Brain microvascular endothelial cell (primary cell): Measurements from ENCODE around the gene PADI1.

Experiments used
- DNase-seq: peaks from one replicate; pipeline ENCODE4 v3.0.0-alpha.2; 2020
- H3K27ac ChIP-seq: fragments of 250-450 bp; sonication (Bioruptor Pico); 2 replicates; pipeline ENCODE4 v1.5.1; 2020; ENCODE audit warnings: mild to moderate bottlenecking, moderate library complexity
- H3K27me3 ChIP-seq: fragments of 250-450 bp; sonication (Bioruptor Pico); replicated peaks from 2 replicates; pipeline ENCODE4 v1.5.1; 2020; ENCODE audit warnings: mild to moderate bottlenecking
- H3K36me3 ChIP-seq: fragments of 250-450 bp; sonication (Bioruptor Pico); replicated peaks from 2 replicates; pipeline ENCODE4 v1.5.1; 2020; ENCODE audit warnings: mild to moderate bottlenecking
- H3K4me3 ChIP-seq: 2 replicates; pipeline ENCODE4 v1.5.1; 2011; ENCODE audit warnings: low read depth, mild to moderate bottlenecking, control low read depth, low read length, moderate library complexity
- CTCF ChIP-seq: IDR thresholded peaks from 2 replicates; pipeline ENCODE4 v1.5.1; 2011; ENCODE audit warnings: low read depth, mild to moderate bottlenecking, moderate library complexity, low read length, control low read depth, inconsistent platforms; ENCODE audit errors: missing control alignments
- in situ Hi-C: cut with HindIII; loops from 2 replicates; pipeline ENCODE4 v1.10.0; 2017; ENCODE audit warnings: low sequenced_read_pairs, low pct_ligation_motif_present

Gene PADI1

GRCh38 chr1:17213148-17213781 is 8.3 kb downstream of the PADI1 start:
- in situ Hi-C loops: no loop called here
- H3K4me3 ChIP-seq: no peak overlapping the region
- no peaks in the 10 kb centered on the region for H3K36me3 ChIP-seq
- H3K27ac ChIP-seq: no peak overlapping the region
- no peaks in the 10 kb centered on the region for H3K27me3 ChIP-seq
- DNase-seq: no peak
- no peak for TF ChIP-seq CTCF

- no peak for TF ChIP-seq CTCF
- no peaks in the 10 kb centered on the region for H3K36me3 ChIP-seq
- no peak overlapping the region for H3K27ac ChIP-seq
- H3K27me3 ChIP-seq: no peaks in the 10 kb centered on the region
- DNase-seq: no peak
- no peak overlapping the region for H3K4me3 ChIP-seq
- in situ Hi-C loops: no loop called here
Measured at GRCh38 chr1:17213782-17214148, 8.8 kb downstream of the PADI1 start.

GRCh38 chr1:17214876-17215544 is 10.1 kb downstream of the PADI1 start:
- in situ Hi-C loops: no loop called here
- TF ChIP-seq CTCF: no peak
- H3K27me3 ChIP-seq: no peaks in the 10 kb centered on the region
- no peak for DNase-seq
- no peak overlapping the region for H3K27ac ChIP-seq
- H3K36me3 ChIP-seq: no peaks in the 10 kb centered on the region
- H3K4me3 ChIP-seq: no peak overlapping the region

GRCh38 chr1:17215545-17215890 is 10.6 kb downstream of the PADI1 start:
- peak; percentile 29 for DNase-seq
- Histone ChIP-seq H3K27ac (no peak overlapping the region), H3K36me3 (no peaks in the 10 kb centered on the region), H3K4me3 (no peak overlapping the region), H3K27me3 (no peaks in the 10 kb centered on the region)
- in situ Hi-C loops: no loop called here
- no peak for TF ChIP-seq CTCF

- Histone ChIP-seq H3K27ac (no peak overlapping the region), H3K4me3 (no peak overlapping the region), H3K36me3 (no peaks in the 10 kb centered on the region), H3K27me3 (no peaks in the 10 kb centered on the region)
- no peak for TF ChIP-seq CTCF
- DNase-seq: no peak
- in situ Hi-C loops: no loop called here
Measured at GRCh38 chr1:17216078-17216477, 11.2 kb downstream of the PADI1 start.

GRCh38 chr1:17217607-17218006 is 12.7 kb downstream of the PADI1 start:
- in situ Hi-C loops: no loop called here
- DNase-seq: no peak
- Histone ChIP-seq H3K4me3 (no peak overlapping the region), H3K27ac (no peak overlapping the region), H3K36me3 (no peaks in the 10 kb centered on the region), H3K27me3 (no peaks in the 10 kb centered on the region)
- TF ChIP-seq CTCF: no peak
